Activated naive CD8-positive, alpha-beta T cell (primary cell): ENCODE results near the gene SVIL.
"Not testable (repeated sequence)": the region's sequence is repeated elsewhere in the genome, so short reads cannot be mapped to it uniquely, and the experiment has no call there.

ENCODE experiments used
- H3K27ac Mint-ChIP-seq: one replicate; pipeline ENCODE4 v1.8.0; 2021; ENCODE audit warnings: mixed read lengths
- H3K27me3 Mint-ChIP-seq: one replicate; pipeline ENCODE4 v1.8.0; 2021; ENCODE audit warnings: mixed read lengths
- H3K36me3 Mint-ChIP-seq: one replicate; pipeline ENCODE4 v1.8.0; 2021; ENCODE audit warnings: mixed read lengths
- H3K4me1 Mint-ChIP-seq: one replicate; pipeline ENCODE4 v1.8.0; 2021; ENCODE audit warnings: low read depth, mixed read lengths
- H3K4me3 Mint-ChIP-seq: one replicate; pipeline ENCODE4 v1.8.0; 2021; ENCODE audit warnings: mild to moderate bottlenecking, mixed read lengths
- H3K9me3 Mint-ChIP-seq: one replicate; pipeline ENCODE4 v1.8.0; 2021; ENCODE audit warnings: low read depth, mixed read lengths

SVIL gene

GRCh38 chr10:29549493-29549892, 85.3 kb downstream of the SVIL start:
- not testable (repeated sequence) for H3K4me3 Mint-ChIP-seq, H3K27ac Mint-ChIP-seq, H3K9me3 Mint-ChIP-seq, H3K27me3 Mint-ChIP-seq
- H3K36me3 Mint-ChIP-seq = peaks cover 16% of the 10 kb centered on the region
- H3K4me1 Mint-ChIP-seq = peaks cover 17% of the 10 kb centered on the region

GRCh38 chr10:29546773-29547313, 87.9 kb downstream of the SVIL start:
- H3K27me3 Mint-ChIP-seq = no peaks in the 10 kb centered on the region
- no peaks in the 10 kb centered on the region for H3K9me3 Mint-ChIP-seq
- no peak overlapping the region for H3K27ac Mint-ChIP-seq
- H3K36me3 Mint-ChIP-seq = peaks cover 15% of the 10 kb centered on the region
- no peak overlapping the region for H3K4me3 Mint-ChIP-seq
- peaks cover 17% of the 10 kb centered on the region for H3K4me1 Mint-ChIP-seq

- peaks cover 17% of the 10 kb centered on the region for H3K4me1 Mint-ChIP-seq
- H3K27ac Mint-ChIP-seq = no peak overlapping the region
- H3K27me3 Mint-ChIP-seq = no peaks in the 10 kb centered on the region
- peaks cover 9% of the 10 kb centered on the region for H3K36me3 Mint-ChIP-seq
- H3K4me3 Mint-ChIP-seq = no peak overlapping the region
- no peaks in the 10 kb centered on the region for H3K9me3 Mint-ChIP-seq
These were observed 89.6 kb downstream of the SVIL start for GRCh38 chr10:29545122-29545521.

- H3K4me1 Mint-ChIP-seq = peaks cover 17% of the 10 kb centered on the region
- no peak overlapping the region for H3K4me3 Mint-ChIP-seq
- H3K9me3 Mint-ChIP-seq = no peaks in the 10 kb centered on the region
- H3K27ac Mint-ChIP-seq = no peak overlapping the region
- no peaks in the 10 kb centered on the region for H3K27me3 Mint-ChIP-seq
- H3K36me3 Mint-ChIP-seq = peaks cover 14% of the 10 kb centered on the region
These were observed 91.1 kb downstream of the SVIL start for GRCh38 chr10:29543715-29544114.

DNA sequence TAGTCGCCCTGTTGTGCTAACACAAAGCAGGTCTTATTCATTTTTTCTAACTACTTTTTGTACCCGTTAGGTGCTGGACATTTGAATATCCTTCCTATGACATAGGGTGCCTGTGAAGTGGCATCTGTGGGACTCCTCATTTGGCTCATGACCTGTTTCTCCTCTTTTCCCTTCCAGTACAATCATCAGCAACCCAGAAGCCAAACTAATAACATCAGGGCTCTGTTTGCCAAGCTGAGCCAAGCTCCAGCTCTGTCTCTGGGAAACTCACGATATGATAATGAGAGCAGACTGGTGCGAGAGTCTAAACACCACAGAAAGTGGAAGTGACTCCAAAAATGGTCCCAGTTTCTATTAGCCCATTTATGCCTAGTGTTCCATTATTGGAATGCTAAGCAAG, 92.0 kb downstream of the SVIL start:
- H3K36me3 Mint-ChIP-seq = peaks cover 10% of the 10 kb centered on the region
- H3K4me3 Mint-ChIP-seq = no peak overlapping the region
- H3K4me1 Mint-ChIP-seq = peaks cover 7% of the 10 kb centered on the region
- H3K27ac Mint-ChIP-seq = no peak overlapping the region
- no peaks in the 10 kb centered on the region for H3K27me3 Mint-ChIP-seq
- no peaks in the 10 kb centered on the region for H3K9me3 Mint-ChIP-seq

- Mint-ChIP-seq H3K27me3 (no peaks in the 10 kb centered on the region), H3K9me3 (no peaks in the 10 kb centered on the region), H3K36me3 (peaks cover 10% of the 10 kb centered on the region), H3K27ac (no peak overlapping the region), H3K4me1 (peaks cover under 1% of the 10 kb centered on the region), H3K4me3 (no peak overlapping the region)
These were observed 93.2 kb downstream of the SVIL start for GRCh38 chr10:29541422-29542210.

- H3K9me3 Mint-ChIP-seq = no peaks in the 10 kb centered on the region
- H3K36me3 Mint-ChIP-seq = peaks cover 13% of the 10 kb centered on the region
- no peak overlapping the region for H3K27ac Mint-ChIP-seq
- no peak overlapping the region for H3K4me3 Mint-ChIP-seq
- H3K27me3 Mint-ChIP-seq = no peaks in the 10 kb centered on the region
- no peaks in the 10 kb centered on the region for H3K4me1 Mint-ChIP-seq
These were observed 94.8 kb downstream of the SVIL start for GRCh38 chr10:29540016-29540415.

GRCh38 chr10:29539412-29539811, 95.4 kb downstream of the SVIL start:
- H3K4me3 Mint-ChIP-seq = no peak overlapping the region
- no peaks in the 10 kb centered on the region for H3K27me3 Mint-ChIP-seq
- H3K36me3 Mint-ChIP-seq = peaks cover 13% of the 10 kb centered on the region

GRCh38 chr10:29537799-29538198, 97.0 kb downstream of the SVIL start:
- Mint-ChIP-seq H3K27ac (no peak overlapping the region), H3K4me1 (no peaks in the 10 kb centered on the region), H3K4me3 (no peak overlapping the region), H3K36me3 (peaks cover 13% of the 10 kb centered on the region), H3K9me3 (no peaks in the 10 kb centered on the region), H3K27me3 (no peaks in the 10 kb centered on the region)

More at GRCh38 chr10:29539412-29539811, 95.4 kb downstream of the SVIL start:
- Mint-ChIP-seq H3K27ac (no peak overlapping the region), H3K4me1 (no peaks in the 10 kb centered on the region), H3K9me3 (no peaks in the 10 kb centered on the region)

DNA sequence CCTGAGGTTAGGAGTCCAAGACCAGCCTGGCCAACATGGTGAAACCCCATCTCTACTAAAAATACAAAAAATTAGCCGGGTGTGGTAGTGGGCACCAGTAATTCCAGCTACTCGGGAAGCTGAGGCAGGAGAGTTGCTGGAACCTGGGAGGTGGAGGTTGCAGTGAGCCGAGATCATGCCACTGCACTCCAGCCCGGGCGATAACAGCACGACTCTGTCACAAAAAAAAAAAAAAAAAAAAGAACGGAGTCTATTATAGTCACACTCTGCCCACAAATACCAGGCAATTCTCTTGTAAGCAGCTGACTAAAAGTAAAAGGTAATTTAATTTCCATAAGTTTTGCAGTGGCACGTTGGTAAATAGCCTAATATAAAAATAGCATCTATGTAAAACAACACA, 98.1 kb downstream of the SVIL start:
- H3K4me3 Mint-ChIP-seq, H3K27ac Mint-ChIP-seq, H3K27me3 Mint-ChIP-seq, H3K9me3 Mint-ChIP-seq, H3K4me1 Mint-ChIP-seq: not testable (repeated sequence)
- H3K36me3 Mint-ChIP-seq = peaks cover 13% of the 10 kb centered on the region

DNA sequence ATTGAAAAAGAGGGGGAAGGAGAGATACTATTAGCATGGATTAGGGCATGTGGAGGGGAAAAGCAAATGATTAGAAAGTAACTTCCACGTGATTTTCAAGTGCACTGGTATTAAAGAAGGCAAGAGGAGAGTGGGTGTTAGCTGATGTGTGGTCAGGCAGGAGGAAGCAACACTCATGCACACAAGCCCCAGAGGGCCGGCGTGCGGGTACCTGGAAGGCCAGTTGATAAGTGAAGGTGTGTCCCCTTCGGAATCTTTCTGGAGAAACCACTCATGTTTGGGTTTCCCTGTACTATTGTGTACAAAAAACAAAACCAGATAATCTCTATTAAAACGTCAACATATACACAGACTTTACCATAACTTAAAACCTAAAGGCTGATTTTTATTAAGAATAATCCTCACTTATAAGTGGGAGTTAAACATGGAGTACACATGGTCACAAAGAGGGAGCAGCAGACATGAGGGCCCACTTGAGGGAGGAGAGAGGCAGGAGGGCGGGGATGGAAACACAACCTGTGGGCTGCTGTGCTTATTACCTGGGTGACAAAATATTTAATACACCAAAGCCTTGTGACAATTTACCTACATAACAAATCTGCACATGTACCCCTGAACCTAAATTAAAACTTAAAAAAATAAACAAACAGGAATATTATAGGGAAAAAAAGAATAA, 98.9 kb downstream of the SVIL start:
- no peak overlapping the region for H3K27ac Mint-ChIP-seq
- H3K4me3 Mint-ChIP-seq = no peak overlapping the region

GRCh38 chr10:29535012-29535777, 99.6 kb downstream of the SVIL start:
- Mint-ChIP-seq H3K4me3 (no peak overlapping the region), H3K27me3 (no peaks in the 10 kb centered on the region), H3K36me3 (peaks cover 10% of the 10 kb centered on the region), H3K9me3 (no peaks in the 10 kb centered on the region), H3K27ac (no peak overlapping the region), H3K4me1 (no peaks in the 10 kb centered on the region)

More for the DNA sequence above, 98.9 kb downstream of the SVIL start:
- Mint-ChIP-seq H3K4me1 (no peaks in the 10 kb centered on the region), H3K9me3 (no peaks in the 10 kb centered on the region), H3K27me3 (no peaks in the 10 kb centered on the region), H3K36me3 (peaks cover 13% of the 10 kb centered on the region)

GRCh38 chr10:29534590-29534989, 100.2 kb downstream of the SVIL start:
- Mint-ChIP-seq H3K4me1 (no peaks in the 10 kb centered on the region), H3K27me3 (no peaks in the 10 kb centered on the region), H3K36me3 (peaks cover 8% of the 10 kb centered on the region), H3K27ac (no peak overlapping the region), H3K4me3 (no peak overlapping the region), H3K9me3 (no peaks in the 10 kb centered on the region)

DNA sequence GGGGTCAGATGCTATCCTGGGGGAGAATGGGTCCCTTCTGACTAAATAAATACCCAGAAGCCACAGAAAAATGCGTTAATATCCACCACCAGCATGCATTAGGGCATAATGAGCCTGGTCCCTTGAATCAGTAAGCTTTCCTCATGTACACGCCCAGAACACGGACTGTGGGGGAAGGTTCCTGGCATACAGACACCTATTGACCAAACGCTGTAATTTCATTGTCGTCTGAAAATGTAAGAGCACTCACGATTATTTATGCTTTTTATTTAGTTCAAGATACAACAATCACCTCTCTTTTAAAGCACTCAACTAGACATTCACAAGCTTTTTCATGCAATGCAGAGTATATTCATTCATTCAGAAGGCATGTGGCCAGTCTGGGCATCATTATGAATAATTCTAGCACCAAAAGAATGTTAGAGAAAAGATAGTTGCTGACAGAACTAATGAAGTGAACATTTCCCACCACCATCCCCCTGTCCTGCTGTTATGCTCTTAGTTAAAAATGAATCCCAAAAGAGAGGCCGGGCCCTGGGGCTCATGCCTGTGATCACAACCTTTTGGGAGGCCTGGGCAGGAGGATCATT, 101.0 kb downstream of the SVIL start:
- Mint-ChIP-seq H3K9me3 (no peaks in the 10 kb centered on the region), H3K27ac (no peak overlapping the region)

More for the DNA sequence above, 101.0 kb downstream of the SVIL start:
- Mint-ChIP-seq H3K4me3 (no peak overlapping the region), H3K27me3 (no peaks in the 10 kb centered on the region), H3K36me3 (peaks cover 7% of the 10 kb centered on the region), H3K4me1 (no peaks in the 10 kb centered on the region)
